ENCODE results near the gene SLC19A2. TPM values are rescaled to one million over a fixed set of nuclear protein-coding genes. Genes with fewer than 3 reads are reported as not detected.

Gene SLC19A2
- polyA plus RNA-seq, 1 donor from 2014 or later, result 0.16 TPM

- Mint-ChIP-seq H3K27ac (no peak overlapping the region), H3K4me3 (no peak overlapping the region), H3K36me3 (no peaks in the 10 kb centered on the region), H3K27me3 (peaks cover 15% of the 10 kb centered on the region), H3K4me1 (no peaks in the 10 kb centered on the region), H3K9me3 (peaks cover 0 to 6% (median 5%) of the 10 kb centered on the region in 3 donors)
These were observed 8.6 kb upstream of the SLC19A2 start for GRCh38 chr1:169494343-169494742.

DNA sequence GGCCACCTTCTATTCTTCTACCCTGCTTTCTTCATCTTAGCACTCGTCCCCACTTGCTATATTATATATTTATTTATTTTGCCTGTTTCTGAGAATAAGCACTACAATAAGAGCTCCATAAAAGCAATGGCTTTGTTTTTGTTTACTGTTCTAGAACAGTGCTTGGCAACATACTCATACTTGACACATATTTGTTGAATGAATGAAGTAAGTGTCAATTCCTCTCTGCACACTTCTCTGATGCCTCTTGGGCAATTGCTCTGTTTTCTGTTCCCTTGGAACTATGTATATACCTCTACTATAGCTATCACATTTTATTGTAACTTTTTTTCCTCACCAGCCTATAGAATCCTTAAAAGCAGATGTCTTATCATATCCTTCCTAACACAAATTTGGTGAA lies 7.5 kb upstream of the SLC19A2 start:
- no peaks in the 10 kb centered on the region for H3K36me3 Mint-ChIP-seq
- peaks cover 0 to 2% (median under 1%) of the 10 kb centered on the region in 3 donors for H3K9me3 Mint-ChIP-seq
- no peaks in the 10 kb centered on the region for H3K4me1 Mint-ChIP-seq
- H3K27me3 Mint-ChIP-seq, result peaks cover 9% of the 10 kb centered on the region
- H3K27ac Mint-ChIP-seq, result no peak overlapping the region
- no peak overlapping the region for H3K4me3 Mint-ChIP-seq

DNA sequence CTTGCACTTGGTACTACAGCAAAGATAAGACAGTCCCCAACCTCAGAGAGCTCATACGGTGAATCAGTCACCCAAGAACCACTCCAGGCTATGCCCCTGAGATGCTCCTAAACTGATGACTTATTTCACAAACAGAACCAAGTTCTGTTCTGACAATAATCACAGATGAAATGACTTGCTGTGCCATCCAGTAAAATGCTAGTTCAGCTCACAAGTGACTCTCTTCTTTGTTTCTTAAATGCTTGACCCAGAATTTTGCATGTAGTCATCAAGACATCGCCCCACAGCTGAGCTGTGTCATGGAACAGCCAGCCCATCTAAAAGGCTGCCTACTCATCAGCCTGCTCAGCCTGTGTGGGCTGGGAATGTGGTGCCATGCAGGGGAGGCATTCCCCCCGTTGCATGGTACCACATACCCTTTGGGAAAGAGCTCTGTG lies 6.1 kb upstream of the SLC19A2 start:
- H3K4me1 Mint-ChIP-seq, result peaks cover 0 to 5% (median 0%) of the 10 kb centered on the region in 3 donors
- H3K9me3 Mint-ChIP-seq, result no peaks in the 10 kb centered on the region
- H3K4me3 Mint-ChIP-seq, result no peak overlapping the region
- no peak overlapping the region for H3K27ac Mint-ChIP-seq
- no peaks in the 10 kb centered on the region for H3K36me3 Mint-ChIP-seq
- H3K27me3 Mint-ChIP-seq, result peaks cover 5% of the 10 kb centered on the region

GRCh38 chr1:169488157-169488556 lies 2.4 kb upstream of the SLC19A2 start:
- H3K4me3 Mint-ChIP-seq, result peak overlapping the region in 1 of 4 donors; percentile 38
- H3K4me1 Mint-ChIP-seq, result peaks cover 10 to 30% (median 13%) of the 10 kb centered on the region in 3 donors
- H3K9me3 Mint-ChIP-seq, result no peaks in the 10 kb centered on the region
- peaks cover 4% of the 10 kb centered on the region for H3K27me3 Mint-ChIP-seq
- H3K27ac Mint-ChIP-seq, result no peak overlapping the region
- no peaks in the 10 kb centered on the region for H3K36me3 Mint-ChIP-seq

DNA sequence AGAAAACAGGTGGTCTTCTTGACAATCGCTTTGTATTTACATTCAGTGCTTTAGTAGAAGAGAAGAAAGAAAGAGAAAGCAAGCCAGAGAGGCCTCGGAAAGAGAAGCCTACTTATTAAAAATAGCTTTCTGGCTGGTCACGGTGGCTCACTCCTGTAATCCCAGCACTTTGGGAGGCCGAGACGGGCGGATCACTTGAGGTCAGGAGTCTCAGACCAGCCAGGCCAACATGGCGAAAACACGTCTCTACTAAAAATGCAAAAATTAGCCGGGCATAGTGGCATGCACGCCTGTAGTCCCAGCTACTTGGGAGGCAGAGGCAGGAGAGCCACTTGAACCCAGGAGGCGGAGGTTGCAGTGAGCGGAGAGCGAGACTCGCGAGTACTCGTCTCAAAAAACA lies 1.8 kb upstream of the SLC19A2 start:
- Mint-ChIP-seq H3K9me3 (no peaks in the 10 kb centered on the region), H3K4me3 (peak overlapping the region in 1 of 4 donors; percentile 38), H3K27me3 (peaks cover 4% of the 10 kb centered on the region), H3K27ac (no peak overlapping the region), H3K36me3 (no peaks in the 10 kb centered on the region), H3K4me1 (peaks cover 10 to 31% (median 13%) of the 10 kb centered on the region in 3 donors)

GRCh38 chr1:169487133-169487532 lies 1.4 kb upstream of the SLC19A2 start:
- H3K27me3 Mint-ChIP-seq, result peaks cover 2% of the 10 kb centered on the region
- H3K36me3 Mint-ChIP-seq, result no peaks in the 10 kb centered on the region
- peak overlapping the region; percentile 19 to 95 (median 60) for H3K4me3 Mint-ChIP-seq
- H3K9me3 Mint-ChIP-seq, result no peaks in the 10 kb centered on the region
- peak overlapping the region in 1 of 3 donors; percentile 24 for H3K27ac Mint-ChIP-seq
- peaks cover 10 to 32% (median 13%) of the 10 kb centered on the region in 3 donors for H3K4me1 Mint-ChIP-seq

DNA sequence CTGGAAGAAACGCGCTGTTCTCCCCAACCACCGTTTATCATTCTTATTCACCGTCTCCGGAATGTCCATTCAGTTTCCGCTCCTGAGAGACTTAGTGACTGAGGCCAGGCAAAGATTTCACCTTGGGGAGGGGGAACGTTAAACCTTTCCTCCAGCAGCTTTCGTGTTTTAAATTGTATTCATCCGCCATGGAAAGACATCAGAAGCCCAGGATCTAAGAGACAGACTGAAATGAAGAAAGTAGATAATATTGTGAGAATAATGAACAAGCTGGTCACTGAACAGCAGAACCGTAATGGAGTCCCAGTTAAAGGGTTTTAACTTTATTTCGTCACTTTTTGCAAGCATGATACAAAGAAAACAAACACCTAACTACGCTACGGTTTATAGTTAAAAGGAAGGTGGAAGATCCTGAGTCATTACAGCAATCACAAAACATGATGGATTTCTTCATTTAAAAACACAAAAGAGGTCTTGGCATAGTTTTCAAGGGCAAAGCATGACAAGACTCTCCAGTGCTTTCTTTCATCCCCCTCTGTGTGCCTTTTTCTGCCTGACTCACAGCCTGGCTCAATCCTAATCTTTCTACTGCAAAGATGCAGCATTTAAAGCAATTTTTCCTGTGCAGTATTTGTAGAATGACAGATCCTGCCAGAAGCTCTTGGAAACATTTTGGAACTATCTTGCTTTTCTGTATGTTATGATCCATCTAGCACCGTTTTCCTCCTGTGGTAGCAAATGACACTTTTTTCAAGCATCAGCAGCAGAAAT lies 722 bp upstream of the SLC19A2 start:
- H3K4me1 Mint-ChIP-seq, result peaks cover 10 to 32% (median 13%) of the 10 kb centered on the region in 3 donors

GRCh38 chr1:169484683-169485430 lies 887 bp downstream of the SLC19A2 start:
- Mint-ChIP-seq H3K4me3 (peak overlapping the region; percentile 91 to 97 (median 95)), H3K27me3 (peaks cover 2% of the 10 kb centered on the region), H3K27ac (peak overlapping the region; percentile 72 to 84 (median 81)), H3K36me3 (no peaks in the 10 kb centered on the region), H3K4me1 (peaks cover 10 to 33% (median 13%) of the 10 kb centered on the region in 3 donors), H3K9me3 (no peaks in the 10 kb centered on the region)

More for the DNA sequence above, 722 bp upstream of the SLC19A2 start:
- H3K9me3 Mint-ChIP-seq, result no peaks in the 10 kb centered on the region
- peaks cover 2% of the 10 kb centered on the region for H3K27me3 Mint-ChIP-seq
- no peaks in the 10 kb centered on the region for H3K36me3 Mint-ChIP-seq
- H3K27ac Mint-ChIP-seq, result peak overlapping the region; percentile 72 to 94 (median 84)
- H3K4me3 Mint-ChIP-seq, result peak overlapping the region; percentile 91 to 97 (median 95)

GRCh38 chr1:169484101-169484500 lies 1.6 kb downstream of the SLC19A2 start:
- H3K27ac Mint-ChIP-seq, result peak overlapping the region in 1 of 3 donors; percentile 5
- H3K9me3 Mint-ChIP-seq, result no peaks in the 10 kb centered on the region
- H3K4me1 Mint-ChIP-seq, result peaks cover 10 to 33% (median 13%) of the 10 kb centered on the region in 3 donors
- H3K27me3 Mint-ChIP-seq, result no peaks in the 10 kb centered on the region
- H3K36me3 Mint-ChIP-seq, result no peaks in the 10 kb centered on the region
- H3K4me3 Mint-ChIP-seq, result peak overlapping the region; percentile 14 to 95 (median 93)

- H3K27me3 Mint-ChIP-seq, result no peaks in the 10 kb centered on the region
- peak overlapping the region in 2 of 4 donors; percentile 14 to 91 for H3K4me3 Mint-ChIP-seq
- no peaks in the 10 kb centered on the region for H3K36me3 Mint-ChIP-seq
- H3K27ac Mint-ChIP-seq, result no peak overlapping the region
- no peaks in the 10 kb centered on the region for H3K9me3 Mint-ChIP-seq
- H3K4me1 Mint-ChIP-seq, result peaks cover 10 to 35% (median 13%) of the 10 kb centered on the region in 3 donors
These were observed 2.2 kb downstream of the SLC19A2 start for GRCh38 chr1:169483500-169483966.

- H3K4me3 Mint-ChIP-seq, result no peak overlapping the region
- no peaks in the 10 kb centered on the region for H3K9me3 Mint-ChIP-seq
- H3K4me1 Mint-ChIP-seq, result peaks cover under 1 to 17% (median 5%) of the 10 kb centered on the region in 3 donors
- no peak overlapping the region for H3K27ac Mint-ChIP-seq
- no peaks in the 10 kb centered on the region for H3K36me3 Mint-ChIP-seq
- no peaks in the 10 kb centered on the region for H3K27me3 Mint-ChIP-seq
These were observed 6.2 kb downstream of the SLC19A2 start for GRCh38 chr1:169479363-169480066.

GRCh38 chr1:169478094-169478672 lies 7.6 kb downstream of the SLC19A2 start:
- Mint-ChIP-seq H3K27ac (no peak overlapping the region), H3K9me3 (no peaks in the 10 kb centered on the region), H3K36me3 (no peaks in the 10 kb centered on the region), H3K27me3 (no peaks in the 10 kb centered on the region), H3K4me3 (no peak overlapping the region), H3K4me1 (peaks cover 0 to 5% (median 0%) of the 10 kb centered on the region in 3 donors)

DNA sequence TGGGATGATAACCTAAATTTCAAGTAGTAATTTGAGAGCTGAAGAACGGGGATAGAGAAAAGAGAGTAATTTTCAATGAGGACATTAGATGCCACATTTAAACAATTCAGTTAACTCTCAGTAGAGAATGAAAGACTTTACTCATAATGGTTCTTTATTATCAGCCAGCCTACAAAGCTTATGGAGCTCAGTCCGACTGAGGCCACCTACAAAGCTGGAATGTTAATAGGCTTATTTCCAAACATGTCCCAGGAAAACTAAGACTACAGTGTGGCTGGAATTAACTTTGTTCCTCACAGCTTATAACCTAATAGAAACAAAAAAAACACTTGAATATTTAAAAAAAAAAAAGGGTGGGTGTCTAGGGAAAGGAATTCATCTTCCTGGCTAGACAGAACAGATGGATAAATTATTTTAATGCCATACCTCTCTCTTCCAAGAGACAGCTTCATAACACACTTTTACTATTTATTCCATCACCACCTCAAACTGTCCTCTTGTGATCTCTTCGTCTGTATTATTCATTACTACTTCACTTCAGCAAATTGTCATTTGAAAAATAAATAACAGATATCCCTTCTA lies 9.8 kb downstream of the SLC19A2 start:
- Mint-ChIP-seq H3K4me1 (peaks cover 0 to 3% (median 0%) of the 10 kb centered on the region in 3 donors), H3K9me3 (no peaks in the 10 kb centered on the region), H3K27me3 (no peaks in the 10 kb centered on the region)

More for the DNA sequence above, 9.8 kb downstream of the SLC19A2 start:
- Mint-ChIP-seq H3K4me3 (no peak overlapping the region), H3K36me3 (no peaks in the 10 kb centered on the region), H3K27ac (no peak overlapping the region)

Measured in IgD-negative memory B cell (primary cell).